Fibroblast of villous mesenchyme (primary cell): Measurements from ENCODE around the gene NOVA2. TPM values are rescaled to one million over a fixed set of nuclear protein-coding genes. Genes with fewer than 3 reads are reported as not detected.

Source experiments
- DNase-seq: peaks from one replicate; pipeline ENCODE4 v3.0.0-alpha.2; 2010; ENCODE audit warnings: low read depth
- H3K4me3 ChIP-seq: 2 replicates; pipeline ENCODE4 v1.5.1; 2011; ENCODE audit warnings: low read depth, mild to moderate bottlenecking, low read length
- total RNA-seq: library from RNA; depleted of rRNA; stranded (reverse); fragments of >200 nt; gene quantifications from 2 replicates; pipeline ENCODE4 v1.2.3, GENCODE V29; 2012
- TF ChIP-seq, protein P1 (sequence below): IDR thresholded peaks from 2 replicates; pipeline ENCODE4 v1.5.1; 2012; ENCODE audit warnings: low read depth, mild to moderate bottlenecking, low read length; ENCODE audit not compliant: insufficient read depth

NOVA2 gene
- total RNA-seq, 1 donor: not detected

DNA sequence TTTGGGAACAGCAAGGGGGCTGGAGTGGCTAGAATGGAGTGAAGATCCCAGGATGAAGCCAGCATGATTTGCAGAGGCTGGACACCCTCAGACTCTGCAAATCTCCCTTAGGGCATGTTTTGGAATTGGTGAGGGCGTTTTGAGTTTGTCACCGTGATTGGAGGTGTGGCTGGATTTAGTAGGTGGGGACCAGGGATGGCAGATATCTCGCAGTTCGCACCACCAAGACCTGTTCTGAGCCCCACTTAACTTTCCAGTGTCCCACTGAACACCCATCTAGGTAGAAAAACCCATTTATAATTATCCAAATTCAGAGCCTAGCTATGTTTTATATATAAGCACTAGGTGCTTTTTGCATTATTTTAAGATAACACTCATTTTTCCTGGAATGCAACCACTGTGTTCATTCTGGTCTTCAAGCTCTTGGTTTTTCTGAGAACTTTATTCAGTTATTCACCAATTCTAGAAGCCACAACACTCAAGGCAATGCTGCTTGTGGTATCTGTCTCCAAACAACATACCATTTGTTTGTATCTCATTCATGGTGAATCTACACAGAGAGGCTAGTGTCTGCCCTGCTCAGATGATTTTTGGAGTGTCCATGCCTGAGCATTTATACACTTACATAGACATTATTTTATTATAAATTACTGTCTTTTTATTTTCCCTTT is 56.1 kb downstream of the NOVA2 start:
- DNase-seq: no peak
- H3K4me3 ChIP-seq: no peak overlapping the region
- TF ChIP-seq, protein P1, sequence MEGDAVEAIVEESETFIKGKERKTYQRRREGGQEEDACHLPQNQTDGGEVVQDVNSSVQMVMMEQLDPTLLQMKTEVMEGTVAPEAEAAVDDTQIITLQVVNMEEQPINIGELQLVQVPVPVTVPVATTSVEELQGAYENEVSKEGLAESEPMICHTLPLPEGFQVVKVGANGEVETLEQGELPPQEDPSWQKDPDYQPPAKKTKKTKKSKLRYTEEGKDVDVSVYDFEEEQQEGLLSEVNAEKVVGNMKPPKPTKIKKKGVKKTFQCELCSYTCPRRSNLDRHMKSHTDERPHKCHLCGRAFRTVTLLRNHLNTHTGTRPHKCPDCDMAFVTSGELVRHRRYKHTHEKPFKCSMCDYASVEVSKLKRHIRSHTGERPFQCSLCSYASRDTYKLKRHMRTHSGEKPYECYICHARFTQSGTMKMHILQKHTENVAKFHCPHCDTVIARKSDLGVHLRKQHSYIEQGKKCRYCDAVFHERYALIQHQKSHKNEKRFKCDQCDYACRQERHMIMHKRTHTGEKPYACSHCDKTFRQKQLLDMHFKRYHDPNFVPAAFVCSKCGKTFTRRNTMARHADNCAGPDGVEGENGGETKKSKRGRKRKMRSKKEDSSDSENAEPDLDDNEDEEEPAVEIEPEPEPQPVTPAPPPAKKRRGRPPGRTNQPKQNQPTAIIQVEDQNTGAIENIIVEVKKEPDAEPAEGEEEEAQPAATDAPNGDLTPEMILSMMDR: no peak

DNA sequence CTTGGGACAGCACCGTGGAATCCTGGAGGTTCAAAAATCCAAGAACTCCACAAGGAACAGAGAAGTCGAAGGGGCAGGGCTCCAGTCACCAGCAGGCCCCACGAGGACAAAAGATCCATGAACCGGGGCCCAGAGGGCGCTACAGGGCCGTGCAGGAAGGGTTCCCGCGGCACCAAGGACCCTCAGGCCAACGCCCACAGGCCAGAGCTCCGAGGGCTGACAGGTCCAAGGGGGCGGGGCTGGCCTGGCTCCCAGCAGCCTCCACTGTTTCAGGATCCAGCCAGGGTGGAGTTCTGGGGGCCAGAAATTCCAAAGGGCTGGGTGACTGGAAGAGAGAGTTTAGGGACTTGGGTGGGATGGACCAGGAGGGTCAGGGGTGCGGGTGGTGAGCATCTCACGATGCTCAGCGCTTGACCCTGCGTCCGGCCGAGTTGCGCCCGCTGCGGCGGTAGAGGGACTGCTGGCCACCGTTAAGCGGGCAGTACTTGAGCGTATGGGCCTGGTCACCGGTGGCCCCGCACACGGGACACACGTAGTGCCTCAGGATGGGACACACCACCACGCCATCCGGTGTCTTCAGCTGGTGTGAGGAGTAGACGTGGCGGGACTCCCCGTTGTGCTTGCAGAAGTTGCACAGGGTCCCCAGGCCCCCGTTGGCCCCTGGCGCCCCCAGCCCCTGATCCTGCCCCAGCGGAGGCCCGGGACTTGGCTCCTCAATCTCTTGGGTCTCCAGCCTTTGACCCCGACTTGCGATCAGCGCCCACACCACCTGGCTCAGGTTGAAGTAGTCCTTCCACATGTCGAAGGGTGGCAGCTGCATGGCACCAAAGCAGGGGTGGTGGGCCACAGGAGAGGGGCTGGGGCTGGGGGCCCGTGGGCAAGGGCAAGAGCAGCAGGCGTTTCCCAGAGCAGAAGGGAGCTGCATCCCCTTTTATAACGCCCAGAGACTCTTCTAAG is 59.5 kb downstream of the NOVA2 start, which contains the start of gene NANOS2:
Gene NANOS2, minus strand, starts transcription at position 905 of the 957 bp plus-strand sequence. Its CDS starts 85 bp downstream, at position 820.
- no peak for DNase-seq
- TF ChIP-seq, protein P1: no peak

DNA sequence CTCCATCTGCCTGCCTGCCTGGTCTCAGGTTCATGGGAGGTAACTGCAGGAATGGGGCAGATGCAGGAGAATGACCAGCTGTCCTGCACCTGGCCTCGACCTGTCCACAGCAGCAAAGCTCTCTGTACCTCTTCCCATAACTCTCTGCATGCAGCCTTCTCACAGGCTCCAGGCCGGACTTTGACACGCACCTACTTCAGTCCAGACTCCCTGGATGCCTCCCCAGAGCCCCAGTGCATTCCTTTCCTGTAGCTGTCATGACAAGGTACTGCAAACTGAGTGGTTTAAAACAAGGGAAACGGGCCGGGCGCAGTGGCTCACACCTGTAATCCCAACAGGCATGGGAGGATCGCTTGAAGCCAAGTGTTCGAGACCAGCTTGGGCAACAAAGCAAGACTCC is 62.4 kb downstream of the NOVA2 start:
- H3K4me3 ChIP-seq: no peak overlapping the region
- no peak for DNase-seq
- TF ChIP-seq, protein P1: no peak

More for the DNA sequence above, 59.5 kb downstream of the NOVA2 start, which contains the start of gene NANOS2:
- no peak within 1 kb of the TSS for H3K4me3 ChIP-seq

DNA sequence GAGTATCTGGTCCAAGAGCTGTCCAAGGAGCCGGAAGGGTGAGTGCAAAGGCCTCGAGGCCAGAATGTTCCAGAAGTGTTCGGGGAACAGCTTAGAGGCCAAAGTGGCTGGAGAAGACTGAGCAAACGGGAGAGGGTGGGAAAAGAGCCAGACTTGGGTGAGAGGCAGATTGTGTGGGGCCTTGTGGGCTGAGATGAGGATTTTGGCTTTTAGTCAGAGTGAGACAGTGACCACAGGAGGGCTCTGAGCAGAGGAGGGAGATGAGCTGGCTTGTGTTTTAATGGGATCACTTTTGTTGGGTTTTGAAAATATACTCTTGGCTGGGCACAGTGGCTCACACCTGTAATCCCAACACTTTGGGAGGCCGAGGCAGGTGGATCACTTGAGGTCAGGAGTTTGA is 64.7 kb downstream of the NOVA2 start:
- TF ChIP-seq, protein P1: no peak
- no peak overlapping the region for H3K4me3 ChIP-seq
- DNase-seq: no peak

DNA sequence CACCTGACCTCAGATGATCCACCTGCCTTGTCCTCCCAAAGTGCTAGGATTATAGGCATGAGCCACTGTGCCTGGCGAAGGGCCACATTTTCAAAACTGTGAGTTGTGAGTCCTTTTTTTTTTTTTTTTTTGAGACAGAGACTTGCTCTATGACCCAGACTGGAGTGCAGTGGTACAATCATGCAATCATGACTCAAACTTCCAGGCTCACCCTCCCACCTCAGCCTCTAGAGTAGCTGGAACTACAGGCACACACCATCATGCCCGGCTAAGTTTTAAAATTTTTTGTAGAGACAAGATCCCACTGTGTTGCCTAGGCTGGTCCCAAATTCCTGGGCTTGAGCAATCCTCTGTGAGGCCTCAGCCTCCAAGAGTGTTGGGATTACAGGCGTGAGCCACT is 67.4 kb downstream of the NOVA2 start:
- DNase-seq: no peak
- no peak overlapping the region for H3K4me3 ChIP-seq
- TF ChIP-seq, protein P1: no peak

DNA sequence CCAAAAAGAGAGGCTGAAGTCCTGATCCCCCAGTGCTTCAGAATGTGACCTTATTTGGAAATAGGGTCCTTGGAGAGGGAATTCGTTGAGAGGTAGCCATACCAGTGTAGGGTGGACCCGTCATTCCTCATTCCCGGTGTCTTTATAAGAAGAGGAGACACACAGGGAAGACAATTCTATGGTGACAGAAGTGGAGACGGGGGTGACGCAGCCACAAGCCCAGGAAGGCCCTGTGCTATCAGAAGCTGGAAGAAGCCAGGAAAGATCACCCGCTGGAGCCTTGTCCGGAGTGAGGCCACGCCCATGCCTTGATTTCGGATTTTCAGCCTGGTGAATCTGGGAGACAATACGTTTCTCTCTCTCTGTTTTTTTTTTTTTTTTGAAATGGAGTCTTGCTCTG is 68.7 kb downstream of the NOVA2 start:
- TF ChIP-seq, protein P1: no peak
- DNase-seq: no peak
- no peak overlapping the region for H3K4me3 ChIP-seq
